Measurements from ENCODE around the gene PSMA8. TPM values are rescaled to one million over a fixed set of nuclear protein-coding genes. Genes with fewer than 3 reads are reported as not detected.
A peak's percentile ranks its signal among the peaks of the same experiment; 100 is the strongest.
"Not testable (repeated sequence)": the region's sequence is repeated elsewhere in the genome, so short reads cannot be mapped to it uniquely, and the experiment has no call there.

The PSMA8 gene
- total RNA-seq, 6 experiments from 2014 or later, result not detected

DNA sequence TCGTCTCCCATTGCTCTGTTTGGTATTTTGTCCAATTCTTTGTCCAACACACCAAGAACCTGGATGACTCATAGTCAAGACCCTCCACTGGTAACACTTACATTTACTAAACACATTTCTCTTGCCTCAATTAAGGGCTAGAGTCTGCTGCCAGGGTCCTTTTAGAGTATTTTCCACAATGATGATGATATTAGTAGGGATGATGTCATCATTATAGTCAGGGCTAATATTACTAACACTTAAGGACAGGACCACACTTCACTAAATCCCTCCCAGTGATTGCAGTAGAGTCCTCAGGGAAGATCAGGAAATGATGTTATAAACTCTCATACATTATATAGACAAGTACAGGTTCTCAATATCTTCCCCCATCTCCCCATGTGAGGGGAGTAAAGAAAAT, 29.6 kb upstream of the PSMA8 start:
- no peak overlapping the region for H3K4me3 Mint-ChIP-seq
- TF ChIP-seq, protein P1, sequence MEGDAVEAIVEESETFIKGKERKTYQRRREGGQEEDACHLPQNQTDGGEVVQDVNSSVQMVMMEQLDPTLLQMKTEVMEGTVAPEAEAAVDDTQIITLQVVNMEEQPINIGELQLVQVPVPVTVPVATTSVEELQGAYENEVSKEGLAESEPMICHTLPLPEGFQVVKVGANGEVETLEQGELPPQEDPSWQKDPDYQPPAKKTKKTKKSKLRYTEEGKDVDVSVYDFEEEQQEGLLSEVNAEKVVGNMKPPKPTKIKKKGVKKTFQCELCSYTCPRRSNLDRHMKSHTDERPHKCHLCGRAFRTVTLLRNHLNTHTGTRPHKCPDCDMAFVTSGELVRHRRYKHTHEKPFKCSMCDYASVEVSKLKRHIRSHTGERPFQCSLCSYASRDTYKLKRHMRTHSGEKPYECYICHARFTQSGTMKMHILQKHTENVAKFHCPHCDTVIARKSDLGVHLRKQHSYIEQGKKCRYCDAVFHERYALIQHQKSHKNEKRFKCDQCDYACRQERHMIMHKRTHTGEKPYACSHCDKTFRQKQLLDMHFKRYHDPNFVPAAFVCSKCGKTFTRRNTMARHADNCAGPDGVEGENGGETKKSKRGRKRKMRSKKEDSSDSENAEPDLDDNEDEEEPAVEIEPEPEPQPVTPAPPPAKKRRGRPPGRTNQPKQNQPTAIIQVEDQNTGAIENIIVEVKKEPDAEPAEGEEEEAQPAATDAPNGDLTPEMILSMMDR (IDR thresholded peaks at IDR 0.05), result no peak
- peaks cover 13% of the 10 kb centered on the region for H3K27me3 Mint-ChIP-seq (ENCODE audit: insufficient read depth)
- no peaks in the 10 kb centered on the region for H3K4me1 Mint-ChIP-seq (ENCODE audit: low read depth)
- no peaks in the 10 kb centered on the region for H3K9me3 Mint-ChIP-seq
- DNase-seq, result no peak
- no peak overlapping the region for H3K27ac Mint-ChIP-seq
- H3K36me3 Mint-ChIP-seq (ENCODE audit: low read depth), result no peaks in the 10 kb centered on the region

DNA sequence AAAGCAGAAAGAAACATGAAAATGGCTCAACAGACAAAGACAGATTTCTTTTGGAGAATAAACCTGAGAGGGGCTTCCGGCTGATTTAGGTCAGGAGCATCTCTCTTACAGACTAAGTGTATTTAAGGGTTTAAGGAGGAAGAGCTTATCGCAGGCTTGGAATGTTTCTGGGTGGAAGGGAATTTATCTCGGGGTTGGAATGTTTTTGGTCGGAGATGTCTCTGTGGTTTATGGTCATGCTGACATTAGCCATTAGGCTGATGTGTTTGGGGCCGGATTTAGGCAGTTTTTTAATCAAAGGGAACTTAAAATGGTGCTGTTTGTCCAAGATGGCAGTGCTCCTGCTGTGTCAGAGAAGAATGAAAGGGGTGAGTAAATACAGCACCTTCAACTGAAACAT, 14.4 kb upstream of the PSMA8 start:
- Mint-ChIP-seq H3K4me1 (ENCODE audit: low read depth) (peaks cover 15% of the 10 kb centered on the region; the same call in 1 of the 2 replicates), H3K27ac (no peak overlapping the region), H3K4me3 (no peak overlapping the region), H3K36me3 (ENCODE audit: low read depth) (no peaks in the 10 kb centered on the region), H3K27me3 (ENCODE audit: insufficient read depth) (peaks cover 7% of the 10 kb centered on the region), H3K9me3 (no peaks in the 10 kb centered on the region)
- TF ChIP-seq, protein P1 (IDR thresholded peaks at IDR 0.05), result no peak
- DNase-seq, result peak; percentile 42

DNA sequence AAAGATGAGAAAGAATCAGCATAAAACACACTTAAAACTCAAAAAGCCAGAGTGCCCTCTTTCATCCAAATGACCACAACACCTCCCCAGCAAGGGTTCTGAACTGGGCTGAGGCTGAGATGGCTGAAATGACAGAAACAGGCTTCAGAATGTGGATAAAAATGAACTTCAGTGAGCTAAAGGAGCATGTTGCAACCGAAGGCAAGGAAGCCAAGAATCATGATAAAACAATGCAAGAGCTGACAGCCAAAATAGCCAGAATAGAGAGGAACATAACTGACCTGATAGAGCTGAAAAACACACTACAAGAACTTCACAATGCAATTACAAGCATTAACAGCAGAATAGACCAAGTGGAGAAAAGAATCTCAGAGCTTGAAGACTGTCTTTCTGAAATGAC, 12.2 kb upstream of the PSMA8 start:
- Mint-ChIP-seq H3K9me3 (no peaks in the 10 kb centered on the region), H3K36me3 (ENCODE audit: low read depth) (no peaks in the 10 kb centered on the region), H3K4me3 (no peak overlapping the region), H3K27ac (peak overlapping the region; percentile 3; the same call in 1 of the 2 replicates), H3K4me1 (ENCODE audit: low read depth) (peaks cover 15% of the 10 kb centered on the region; the same call in 1 of the 2 replicates), H3K27me3 (ENCODE audit: insufficient read depth) (peaks cover 7% of the 10 kb centered on the region)
- TF ChIP-seq, protein P1 (IDR thresholded peaks at IDR 0.05), result no peak
- no peak for DNase-seq

DNA sequence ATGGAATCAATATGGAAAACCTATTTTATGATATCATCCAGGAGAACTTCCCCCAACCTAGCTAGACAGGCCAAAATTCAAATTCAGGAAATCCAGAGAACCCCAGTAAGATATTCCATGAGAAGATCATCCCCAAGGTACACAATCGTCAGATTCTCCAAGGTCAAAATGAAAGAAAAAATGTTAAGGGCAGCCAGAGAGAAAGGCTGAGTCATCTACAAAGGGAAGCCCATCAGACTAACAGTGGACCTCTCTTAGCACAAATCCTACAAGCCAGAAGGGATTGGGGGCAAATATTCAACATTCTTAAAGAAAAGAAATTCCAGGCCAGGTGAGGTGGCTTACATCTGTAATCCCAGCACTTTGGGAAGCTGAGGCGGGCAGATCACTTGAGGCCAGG, 11.7 kb upstream of the PSMA8 start:
- not testable (repeated sequence) for H3K36me3 Mint-ChIP-seq (ENCODE audit: low read depth); H3K27ac Mint-ChIP-seq; DNase-seq; H3K4me3 Mint-ChIP-seq; H3K9me3 Mint-ChIP-seq; H3K27me3 Mint-ChIP-seq (ENCODE audit: insufficient read depth)
- H3K4me1 Mint-ChIP-seq (ENCODE audit: low read depth), result peaks cover 15% of the 10 kb centered on the region; the same call in 1 of the 2 replicates

DNA sequence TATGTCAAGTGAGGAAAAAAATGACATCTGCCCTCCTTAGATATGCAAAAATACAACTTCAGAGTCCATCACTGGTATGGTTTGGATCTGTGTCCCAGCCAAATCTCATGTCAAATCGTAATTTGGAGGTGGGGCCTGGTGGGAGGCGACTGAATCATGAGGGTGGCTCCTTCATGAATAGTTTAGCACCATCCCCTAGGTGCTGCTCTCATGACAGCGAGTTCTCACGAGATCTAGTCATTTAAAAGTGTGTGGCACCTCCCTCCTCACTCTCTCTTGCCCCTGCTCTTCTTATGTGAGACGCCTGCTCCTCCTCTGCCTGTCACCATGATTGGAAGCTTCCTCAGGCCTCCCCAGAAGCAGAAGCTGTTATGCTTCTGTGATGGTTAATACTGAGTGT, 5.9 kb upstream of the PSMA8 start:
- H3K27ac Mint-ChIP-seq, result no peak overlapping the region
- H3K36me3 Mint-ChIP-seq (ENCODE audit: low read depth), result no peaks in the 10 kb centered on the region
- TF ChIP-seq, protein P1 (IDR thresholded peaks at IDR 0.05), result no peak
- H3K4me3 Mint-ChIP-seq, result no peak overlapping the region
- H3K4me1 Mint-ChIP-seq (ENCODE audit: low read depth), result no peaks in the 10 kb centered on the region
- H3K27me3 Mint-ChIP-seq (ENCODE audit: insufficient read depth), result peaks cover 3% of the 10 kb centered on the region; the same call in 1 of the 2 replicates
- DNase-seq, result no peak
- H3K9me3 Mint-ChIP-seq, result no peaks in the 10 kb centered on the region

DNA sequence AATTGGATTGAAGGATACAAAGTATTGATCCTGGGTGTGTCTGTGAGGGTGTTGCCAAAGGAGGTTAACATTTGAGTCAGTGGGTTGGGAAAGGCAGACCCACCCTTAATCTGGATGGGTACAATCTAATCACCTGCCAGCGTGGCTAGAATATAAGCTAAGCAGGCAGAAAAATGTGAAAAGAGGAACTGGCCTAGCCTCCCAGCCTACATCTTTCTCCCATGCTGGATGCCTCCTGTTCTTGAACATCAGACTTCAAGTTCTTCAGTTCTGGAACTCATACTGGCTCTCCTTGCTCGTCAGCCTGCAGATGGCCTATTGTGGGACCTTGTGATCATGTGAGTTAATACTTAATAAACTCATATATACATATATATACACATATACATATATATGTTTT, 5.5 kb upstream of the PSMA8 start:
- not testable (repeated sequence) for H3K4me1 Mint-ChIP-seq (ENCODE audit: low read depth); DNase-seq; H3K9me3 Mint-ChIP-seq; H3K36me3 Mint-ChIP-seq (ENCODE audit: low read depth); H3K27me3 Mint-ChIP-seq (ENCODE audit: insufficient read depth); H3K4me3 Mint-ChIP-seq; H3K27ac Mint-ChIP-seq

DNA sequence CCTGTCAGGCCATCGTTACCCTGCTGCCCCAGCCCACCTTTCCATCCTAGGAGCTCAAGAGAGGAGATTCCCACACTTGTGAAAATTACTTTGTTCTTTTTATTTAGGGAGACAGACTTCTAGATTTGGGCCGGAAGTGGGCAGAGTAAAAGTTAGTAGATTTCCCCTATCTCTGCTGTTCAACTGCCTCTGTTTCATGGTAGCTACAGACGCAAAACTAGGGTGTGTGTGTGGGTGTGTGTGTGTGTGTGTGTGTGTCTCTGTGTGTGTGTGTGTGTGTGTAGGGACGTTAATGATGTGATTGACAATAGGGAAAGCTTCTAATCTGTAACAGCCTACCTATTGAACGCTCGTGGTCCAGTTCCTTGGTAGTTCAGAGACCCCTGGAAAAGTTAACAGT, 438 bp downstream of the PSMA8 start:
- no peak overlapping the region for H3K4me3 Mint-ChIP-seq

More for the DNA sequence above, 438 bp downstream of the PSMA8 start:
- DNase-seq, result no peak
- H3K9me3 Mint-ChIP-seq, result no peaks in the 10 kb centered on the region
- H3K36me3 Mint-ChIP-seq (ENCODE audit: low read depth), result no peaks in the 10 kb centered on the region
- no peak overlapping the region for H3K27ac Mint-ChIP-seq
- H3K27me3 Mint-ChIP-seq (ENCODE audit: insufficient read depth), result peaks cover 2% of the 10 kb centered on the region; the same call in 1 of the 2 replicates
- TF ChIP-seq, protein P1 (IDR thresholded peaks at IDR 0.05), result no peak
- H3K4me1 Mint-ChIP-seq (ENCODE audit: low read depth), result no peaks in the 10 kb centered on the region

Data from HFFc6 (cell line).